ENCODE measurements around the gene NRCAM.

The NRCAM gene

DNA sequence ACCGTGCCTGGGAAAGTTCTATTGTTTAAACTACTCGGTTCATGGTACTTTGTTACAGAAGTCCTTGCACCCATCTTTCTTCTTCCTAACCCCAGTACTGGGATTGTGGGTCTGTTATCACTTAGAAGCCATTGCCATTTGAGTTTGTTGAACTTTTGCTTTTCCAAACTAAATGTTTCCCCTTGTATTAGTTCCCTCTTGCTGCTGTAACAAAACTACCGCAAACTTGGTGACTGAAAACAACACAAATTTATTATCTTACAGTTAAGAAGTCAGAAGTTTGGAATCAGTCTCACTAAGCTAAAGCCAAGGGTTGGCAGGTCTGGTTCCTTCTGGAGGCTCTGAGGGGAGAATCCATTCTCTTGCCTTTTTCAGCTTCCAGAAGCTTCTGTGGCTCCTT lies 319.2 kb downstream of the NRCAM start:
- Histone ChIP-seq H3K36me3 (ENCODE audit: control insufficient read depth, insufficient read depth, low read length) (no peaks in the 10 kb centered on the region), H3K4me1 (ENCODE audit: control insufficient read depth, insufficient read depth, low read length) (peaks cover 12% of the 10 kb centered on the region), H3K9ac (ENCODE audit: low read length) (no peak overlapping the region), H3K27ac (ENCODE audit: low read depth, low read length) (no peak overlapping the region), H3K9me3 (ENCODE audit: control insufficient read depth, insufficient read depth, low read depth, low read length) (0 out of 2 replicates have a peak, but pooled peaks cover 6% of the 10 kb centered on the region), H3K27me3 (ENCODE audit: control insufficient read depth, insufficient read depth, low read length) (no peaks in the 10 kb centered on the region), H3K4me3 (ENCODE audit: low read depth, low read length) (no peak overlapping the region)

DNA sequence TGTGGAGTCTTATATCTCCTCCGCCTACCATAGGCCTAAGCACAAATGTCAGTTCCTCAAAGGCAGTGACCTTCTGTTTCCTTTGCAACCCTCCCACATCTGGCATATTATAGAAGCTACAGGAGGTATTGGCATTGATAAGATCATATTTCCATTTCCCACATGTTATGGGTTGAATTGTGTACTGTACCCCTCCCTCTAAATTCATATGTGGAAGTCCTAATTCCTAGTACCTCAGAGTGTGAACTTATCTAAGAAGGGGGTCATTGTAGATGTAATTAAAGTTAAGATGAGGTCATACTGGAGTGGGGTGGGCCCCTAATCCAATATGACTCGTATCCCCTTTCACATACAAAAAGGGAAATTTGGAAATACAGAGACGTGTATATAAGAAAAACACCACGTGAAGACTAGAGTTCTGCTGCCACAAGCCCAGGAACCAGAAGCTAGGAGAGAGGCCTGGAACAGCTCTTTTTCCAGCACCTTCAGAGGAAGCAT lies 320.0 kb downstream of the NRCAM start:
- Histone ChIP-seq H3K4me3 (ENCODE audit: low read depth, low read length) (no peak overlapping the region), H3K36me3 (ENCODE audit: control insufficient read depth, insufficient read depth, low read length) (no peaks in the 10 kb centered on the region), H3K4me1 (ENCODE audit: control insufficient read depth, insufficient read depth, low read length) (peaks cover 9% of the 10 kb centered on the region; the same call in 1 of the 2 replicates), H3K27me3 (ENCODE audit: control insufficient read depth, insufficient read depth, low read length) (no peaks in the 10 kb centered on the region), H3K27ac (ENCODE audit: low read depth, low read length) (no peak overlapping the region), H3K9me3 (ENCODE audit: control insufficient read depth, insufficient read depth, low read depth, low read length) (0 out of 2 replicates have a peak, but pooled peaks cover 6% of the 10 kb centered on the region), H3K9ac (ENCODE audit: low read length) (no peak overlapping the region)

- 0 out of 2 replicates have a peak, but pooled peaks cover 6% of the 10 kb centered on the region for H3K9me3 ChIP-seq (ENCODE audit: control insufficient read depth, insufficient read depth, low read depth, low read length)
- H3K4me1 ChIP-seq (ENCODE audit: control insufficient read depth, insufficient read depth, low read length): peaks cover 9% of the 10 kb centered on the region; the same call in 1 of the 2 replicates
- H3K9ac ChIP-seq (ENCODE audit: low read length): no peak overlapping the region
- H3K27ac ChIP-seq (ENCODE audit: low read depth, low read length): no peak overlapping the region
- no peaks in the 10 kb centered on the region for H3K27me3 ChIP-seq (ENCODE audit: control insufficient read depth, insufficient read depth, low read length)
- H3K4me3 ChIP-seq (ENCODE audit: low read depth, low read length): no peak overlapping the region
- H3K36me3 ChIP-seq (ENCODE audit: control insufficient read depth, insufficient read depth, low read length): no peaks in the 10 kb centered on the region
These were observed 320.6 kb downstream of the NRCAM start for GRCh38 chr7:108135446-108136190.

- 0 out of 2 replicates have a peak, but pooled peaks cover 6% of the 10 kb centered on the region for H3K9me3 ChIP-seq (ENCODE audit: control insufficient read depth, insufficient read depth, low read depth, low read length)
- H3K4me1 ChIP-seq (ENCODE audit: control insufficient read depth, insufficient read depth, low read length): peaks cover 9% of the 10 kb centered on the region; the same call in 1 of the 2 replicates
- no peak overlapping the region for H3K27ac ChIP-seq (ENCODE audit: low read depth, low read length)
- no peaks in the 10 kb centered on the region for H3K27me3 ChIP-seq (ENCODE audit: control insufficient read depth, insufficient read depth, low read length)
- no peak overlapping the region for H3K4me3 ChIP-seq (ENCODE audit: low read depth, low read length)
- H3K36me3 ChIP-seq (ENCODE audit: control insufficient read depth, insufficient read depth, low read length): no peaks in the 10 kb centered on the region
- H3K9ac ChIP-seq (ENCODE audit: low read length): no peak overlapping the region
These were observed 321.8 kb downstream of the NRCAM start for GRCh38 chr7:108134486-108134885.

DNA sequence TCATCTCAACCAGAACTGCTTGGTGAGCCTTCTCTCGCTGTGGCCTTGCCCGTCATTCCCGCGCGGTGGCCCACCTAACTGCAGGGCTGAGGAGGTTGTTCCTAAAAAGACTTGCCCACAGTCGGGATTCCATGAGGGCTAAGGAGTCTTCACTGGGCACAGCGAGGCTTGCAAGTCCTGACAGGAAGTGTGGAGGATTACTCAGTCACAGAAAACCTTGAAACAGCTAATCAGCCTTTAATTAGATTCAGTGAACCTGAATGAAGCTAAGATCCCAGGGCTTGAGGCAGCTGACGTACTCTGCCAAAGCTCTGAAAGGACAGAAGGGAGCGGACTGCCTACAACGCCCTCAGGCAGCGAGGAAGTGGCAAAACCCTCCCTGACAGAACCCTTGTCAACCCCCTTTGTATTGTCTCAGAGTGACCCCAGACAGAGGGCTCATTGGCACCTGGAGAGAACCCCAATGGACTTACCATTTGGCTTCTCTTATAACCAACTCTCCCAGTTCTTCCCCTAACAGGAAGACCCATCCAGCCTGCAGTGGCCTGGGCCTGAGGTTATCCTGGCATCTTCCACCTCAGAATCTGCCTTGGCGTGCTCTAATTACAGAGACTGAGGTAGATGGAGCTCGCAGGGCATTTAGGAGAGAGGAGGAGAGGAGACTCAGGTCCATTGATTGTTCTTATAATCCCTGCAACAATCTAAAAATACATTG lies 323.5 kb downstream of the NRCAM start:
- Histone ChIP-seq H3K4me3 (ENCODE audit: low read depth, low read length) (no peak overlapping the region), H3K9me3 (ENCODE audit: control insufficient read depth, insufficient read depth, low read depth, low read length) (0 out of 2 replicates have a peak, but pooled peaks cover 6% of the 10 kb centered on the region)

DNA sequence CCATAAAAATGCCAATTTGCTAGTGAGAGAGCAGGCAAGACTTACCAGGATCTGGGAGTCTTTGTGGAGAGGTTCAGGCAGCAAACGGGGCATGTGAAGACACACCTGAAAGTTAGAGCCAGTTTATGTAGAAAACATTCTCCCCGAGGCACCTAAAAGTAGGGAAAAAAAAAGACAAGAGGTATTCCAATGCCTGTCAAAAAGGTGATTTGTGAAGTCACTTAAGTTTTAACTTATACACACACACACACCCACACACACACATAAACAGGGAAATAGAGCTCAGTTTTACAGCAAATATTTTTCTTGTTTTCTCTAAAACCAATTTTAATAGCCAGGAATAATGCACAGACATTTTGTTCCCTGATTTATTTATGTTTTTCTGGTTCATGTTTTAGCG lies 326.0 kb downstream of the NRCAM start, which contains the start of gene LAMB4:
Gene LAMB4 (minus strand): TSS at position 101 of the 400 bp plus-strand sequence. CDS start 7,197 bp downstream, outside the sequence.
- Histone ChIP-seq H3K36me3 (ENCODE audit: control insufficient read depth, insufficient read depth, low read length) (no peaks in the 10 kb centered on the region), H3K4me1 (ENCODE audit: control insufficient read depth, insufficient read depth, low read length) (peaks cover 9% of the 10 kb centered on the region; the same call in 1 of the 2 replicates), H3K9me3 (ENCODE audit: control insufficient read depth, insufficient read depth, low read depth, low read length) (no peaks in the 10 kb centered on the region)

More for the DNA sequence above, 323.5 kb downstream of the NRCAM start:
- Histone ChIP-seq H3K4me1 (ENCODE audit: control insufficient read depth, insufficient read depth, low read length) (peaks cover 9% of the 10 kb centered on the region; the same call in 1 of the 2 replicates), H3K27ac (ENCODE audit: low read depth, low read length) (no peak overlapping the region), H3K36me3 (ENCODE audit: control insufficient read depth, insufficient read depth, low read length) (no peaks in the 10 kb centered on the region), H3K9ac (ENCODE audit: low read length) (no peak overlapping the region), H3K27me3 (ENCODE audit: control insufficient read depth, insufficient read depth, low read length) (no peaks in the 10 kb centered on the region)

DNA sequence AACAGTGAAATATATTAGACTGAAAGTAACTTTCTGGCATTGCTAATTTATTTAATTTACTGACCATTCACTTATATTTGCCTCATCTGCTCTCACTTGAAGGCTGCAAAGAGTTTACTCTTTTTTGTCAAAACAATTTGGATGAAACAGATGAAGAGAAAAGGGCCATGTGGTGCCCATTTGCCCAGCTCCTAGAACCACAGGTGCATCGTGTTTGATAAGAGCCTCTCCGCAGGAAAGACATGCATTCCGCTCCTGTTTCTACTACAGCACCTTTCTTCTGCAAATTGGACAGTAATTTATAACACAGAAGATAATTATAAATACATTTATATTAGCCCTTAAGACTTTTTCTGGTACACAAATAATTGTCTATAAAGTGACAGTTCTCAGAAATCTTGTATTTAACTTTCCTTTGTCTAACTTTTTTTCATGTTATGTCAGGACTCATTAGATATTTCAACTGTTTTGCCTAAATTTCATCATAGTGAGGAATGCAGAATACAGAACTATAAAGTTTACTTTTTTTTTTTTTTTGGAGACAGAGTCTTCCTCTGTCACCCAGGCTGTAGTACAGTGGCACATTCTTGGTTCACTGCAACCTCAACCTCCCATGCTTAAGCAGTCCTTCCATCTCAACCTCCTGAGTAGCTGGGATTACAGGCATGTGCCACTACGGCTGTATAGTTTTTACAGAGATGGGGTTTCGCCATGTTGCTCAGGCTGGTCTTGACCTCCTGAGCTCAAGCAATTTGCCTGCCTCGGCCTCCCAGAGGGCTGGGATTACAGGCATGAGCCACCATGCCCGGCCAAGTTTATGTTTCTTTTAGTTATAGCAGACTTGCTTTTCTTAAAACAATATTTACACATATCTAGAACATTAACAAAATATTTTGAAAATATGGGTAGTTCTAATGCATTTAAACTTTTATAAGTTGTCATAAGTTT lies 326.9 kb downstream of the NRCAM start:
- no peaks in the 10 kb centered on the region for H3K9me3 ChIP-seq (ENCODE audit: control insufficient read depth, insufficient read depth, low read depth, low read length)
- H3K4me3 ChIP-seq (ENCODE audit: low read depth, low read length): no peak overlapping the region
- H3K27ac ChIP-seq (ENCODE audit: low read depth, low read length): no peak overlapping the region
- peaks cover 9% of the 10 kb centered on the region; the same call in 1 of the 2 replicates for H3K4me1 ChIP-seq (ENCODE audit: control insufficient read depth, insufficient read depth, low read length)
- no peak overlapping the region for H3K9ac ChIP-seq (ENCODE audit: low read length)
- no peaks in the 10 kb centered on the region for H3K27me3 ChIP-seq (ENCODE audit: control insufficient read depth, insufficient read depth, low read length)
- H3K36me3 ChIP-seq (ENCODE audit: control insufficient read depth, insufficient read depth, low read length): no peaks in the 10 kb centered on the region

More for the DNA sequence above, 326.0 kb downstream of the NRCAM start, which contains the start of gene LAMB4:
- Histone ChIP-seq H3K4me3 (ENCODE audit: low read depth, low read length) (no peak within 1 kb of the TSS), H3K9ac (ENCODE audit: low read length) (no peak within 1 kb of the TSS), H3K27me3 (ENCODE audit: control insufficient read depth, insufficient read depth, low read length) (no peaks in the 10 kb centered on the region), H3K27ac (ENCODE audit: low read depth, low read length) (no peak within 1 kb of the TSS)

GRCh38 chr7:108128514-108128913 lies 327.7 kb downstream of the NRCAM start:
- peaks cover 9% of the 10 kb centered on the region; the same call in 1 of the 2 replicates for H3K4me1 ChIP-seq (ENCODE audit: control insufficient read depth, insufficient read depth, low read length)
- no peak overlapping the region for H3K27ac ChIP-seq (ENCODE audit: low read depth, low read length)
- H3K9me3 ChIP-seq (ENCODE audit: control insufficient read depth, insufficient read depth, low read depth, low read length): no peaks in the 10 kb centered on the region
- no peaks in the 10 kb centered on the region for H3K36me3 ChIP-seq (ENCODE audit: control insufficient read depth, insufficient read depth, low read length)
- no peak overlapping the region for H3K4me3 ChIP-seq (ENCODE audit: low read depth, low read length)
- no peaks in the 10 kb centered on the region for H3K27me3 ChIP-seq (ENCODE audit: control insufficient read depth, insufficient read depth, low read length)
- H3K9ac ChIP-seq (ENCODE audit: low read length): no peak overlapping the region

DNA sequence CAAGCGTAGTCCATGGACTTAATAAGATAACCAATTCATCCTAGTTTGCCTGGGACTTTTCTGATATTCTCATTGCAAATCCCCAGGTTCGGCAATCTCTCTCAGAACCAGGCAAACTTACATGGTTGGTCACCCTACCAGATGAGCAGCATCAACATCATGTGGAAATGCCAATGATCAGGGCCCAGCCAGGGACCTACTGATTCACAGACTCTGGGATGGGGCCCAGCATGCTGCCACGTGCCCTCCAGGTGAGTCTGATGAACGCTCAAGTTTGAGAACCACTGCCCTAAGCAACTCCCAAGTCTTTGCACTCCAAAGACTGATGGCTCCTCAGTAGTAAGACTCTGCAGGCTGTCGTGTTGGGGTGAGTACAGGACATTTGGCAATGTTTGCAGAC lies 328.8 kb downstream of the NRCAM start:
- peaks cover 3% of the 10 kb centered on the region; the same call in 1 of the 2 replicates for H3K4me1 ChIP-seq (ENCODE audit: control insufficient read depth, insufficient read depth, low read length)
- H3K9me3 ChIP-seq (ENCODE audit: control insufficient read depth, insufficient read depth, low read depth, low read length): no peaks in the 10 kb centered on the region
- no peak overlapping the region for H3K9ac ChIP-seq (ENCODE audit: low read length)
- H3K27ac ChIP-seq (ENCODE audit: low read depth, low read length): no peak overlapping the region
- no peaks in the 10 kb centered on the region for H3K27me3 ChIP-seq (ENCODE audit: control insufficient read depth, insufficient read depth, low read length)
- H3K36me3 ChIP-seq (ENCODE audit: control insufficient read depth, insufficient read depth, low read length): no peaks in the 10 kb centered on the region
- no peak overlapping the region for H3K4me3 ChIP-seq (ENCODE audit: low read depth, low read length)

DNA sequence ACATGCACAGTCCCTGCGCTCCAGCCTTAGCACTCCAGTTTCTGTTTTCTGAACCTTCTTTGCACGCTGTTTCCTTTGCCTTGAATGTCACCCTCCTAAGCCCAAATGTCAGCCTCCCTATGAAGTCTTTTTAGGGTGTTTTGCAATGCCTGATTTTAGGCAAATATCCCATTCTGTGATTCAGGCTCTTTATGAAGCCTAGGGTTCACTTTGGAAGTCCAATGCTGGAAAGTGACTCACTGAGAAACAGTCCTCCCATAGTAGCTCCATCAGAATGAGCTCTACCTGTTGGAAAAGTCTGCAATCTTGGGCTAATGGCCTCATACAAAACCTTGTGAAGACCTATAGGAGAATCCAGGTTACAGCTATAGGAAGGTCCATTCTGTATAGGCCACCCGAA lies 331.4 kb downstream of the NRCAM start:
- no peak overlapping the region for H3K4me3 ChIP-seq (ENCODE audit: low read depth, low read length)
- H3K27ac ChIP-seq (ENCODE audit: low read depth, low read length): no peak overlapping the region

More for the DNA sequence above, 331.4 kb downstream of the NRCAM start:
- Histone ChIP-seq H3K27me3 (ENCODE audit: control insufficient read depth, insufficient read depth, low read length) (no peaks in the 10 kb centered on the region), H3K36me3 (ENCODE audit: control insufficient read depth, insufficient read depth, low read length) (no peaks in the 10 kb centered on the region), H3K4me1 (ENCODE audit: control insufficient read depth, insufficient read depth, low read length) (no peaks in the 10 kb centered on the region), H3K9me3 (ENCODE audit: control insufficient read depth, insufficient read depth, low read depth, low read length) (no peaks in the 10 kb centered on the region), H3K9ac (ENCODE audit: low read length) (no peak overlapping the region)
